SHP77 (cell line): Measurements from ENCODE around the gene RFC4.

Source experiments
- DNase-seq, 2 experiments: peaks; one replicate each; lab custom pipeline; 2025; lab: John Stamatoyannopoulos, UW

RFC4 gene

DNA sequence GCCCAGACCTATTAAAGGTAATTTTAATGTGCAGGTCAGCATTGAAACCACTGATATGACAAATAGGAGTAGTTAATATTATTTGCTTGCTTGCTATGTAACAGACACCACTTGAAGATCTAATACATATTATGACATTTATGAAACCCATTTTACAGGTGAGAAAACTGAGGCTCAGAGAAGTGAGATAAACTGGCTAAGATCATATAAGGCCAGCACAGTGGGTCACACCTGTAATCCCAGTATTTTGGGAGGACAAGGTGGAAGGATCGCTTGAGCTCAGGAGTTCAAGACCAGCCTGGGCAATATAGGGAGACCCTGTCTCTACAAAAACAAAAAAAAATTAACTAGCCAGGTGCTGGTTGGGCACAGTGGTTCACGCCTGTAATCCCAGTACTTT, 56.0 kb downstream of the RFC4 start:
- no peak for DNase-seq

DNA sequence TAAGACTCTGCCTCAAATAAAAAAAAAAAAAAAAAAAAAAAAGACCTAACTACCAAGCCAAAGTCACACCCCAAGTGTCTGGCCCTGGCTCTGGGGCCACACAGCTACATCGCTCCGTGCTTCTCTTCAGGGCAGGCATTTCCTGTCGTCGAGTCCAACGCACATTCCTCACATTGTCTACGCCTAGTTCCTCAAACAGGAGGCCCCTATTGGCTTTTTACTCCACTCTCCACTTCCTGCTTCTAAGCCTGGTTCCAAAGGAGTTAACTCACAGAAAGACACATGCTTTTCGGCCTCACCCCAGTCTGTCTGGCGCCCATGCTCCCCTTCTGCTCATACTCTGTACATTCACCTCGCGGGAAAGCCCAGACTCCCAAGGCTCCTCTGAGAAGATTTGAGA, 60.3 kb downstream of the RFC4 start:
- no peak for DNase-seq

DNA sequence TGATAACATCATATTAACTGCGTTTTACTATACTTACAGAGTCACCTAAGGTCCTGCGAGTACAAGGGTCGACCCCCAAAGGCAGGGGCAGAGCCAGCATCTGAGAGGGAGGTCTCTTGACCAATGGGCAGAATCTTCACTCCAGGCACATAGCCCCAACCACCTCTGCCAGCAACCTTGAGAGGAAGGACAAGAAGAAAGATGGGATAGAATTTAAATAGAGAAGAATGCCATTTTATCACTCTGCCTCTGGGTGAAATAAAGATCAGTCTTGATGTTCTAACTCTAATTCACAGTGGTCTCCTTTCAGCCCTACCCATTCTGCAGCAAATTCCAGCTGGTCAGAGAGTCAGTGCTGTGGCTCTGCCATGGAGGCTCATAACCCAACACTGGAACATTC, 62.6 kb downstream of the RFC4 start:
- no peak for DNase-seq

DNA sequence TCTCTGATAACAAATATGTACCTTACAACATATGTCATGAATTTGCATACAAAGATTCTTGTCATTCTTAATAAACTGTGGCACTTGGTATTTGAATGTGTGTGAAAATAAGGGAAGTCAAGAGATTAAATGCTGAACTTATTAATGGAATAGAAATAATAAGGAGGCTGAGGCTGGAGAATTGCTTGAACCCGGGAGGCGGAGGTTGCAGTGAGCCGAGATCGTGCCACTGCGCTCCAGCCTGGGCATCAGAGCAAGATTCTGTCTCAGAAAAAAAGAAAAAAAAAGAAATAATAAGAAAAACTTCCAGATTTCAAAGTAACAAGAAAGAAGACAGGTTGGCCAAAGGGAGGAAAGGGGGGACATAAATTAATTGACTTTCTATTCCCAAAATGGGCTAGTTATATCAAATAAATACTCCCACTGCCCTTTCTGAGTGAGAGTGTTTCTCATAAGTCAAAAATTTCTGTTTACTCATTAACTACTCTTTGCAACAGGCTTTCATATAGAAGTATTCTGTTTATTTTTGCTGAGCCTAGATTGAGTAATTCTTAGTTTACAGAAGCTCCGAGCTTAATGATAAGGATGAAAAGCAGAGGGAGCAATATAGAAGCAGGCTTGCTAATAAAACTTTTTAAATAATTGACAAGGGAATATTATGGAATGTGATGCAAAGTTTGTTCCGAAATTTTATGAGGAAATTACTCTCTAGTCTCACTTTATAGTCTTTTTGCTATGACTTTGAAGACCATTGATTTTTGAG, 63.5 kb downstream of the RFC4 start:
- no peak for DNase-seq
